GM19043 (cell line): ENCODE results near the gene CCDC8.
"Not testable (repeated sequence)": the region's sequence is repeated elsewhere in the genome, so short reads cannot be mapped to it uniquely, and the experiment has no call there.

ENCODE experiments used
- ATAC-seq: cut with Tn5 transposase; IDR thresholded peaks from one replicate; pipeline ENCODE4 v1.9.1; 2021; ENCODE audit warnings: low read depth; ENCODE audit not compliant: unreplicated experiment

CCDC8 gene

DNA sequence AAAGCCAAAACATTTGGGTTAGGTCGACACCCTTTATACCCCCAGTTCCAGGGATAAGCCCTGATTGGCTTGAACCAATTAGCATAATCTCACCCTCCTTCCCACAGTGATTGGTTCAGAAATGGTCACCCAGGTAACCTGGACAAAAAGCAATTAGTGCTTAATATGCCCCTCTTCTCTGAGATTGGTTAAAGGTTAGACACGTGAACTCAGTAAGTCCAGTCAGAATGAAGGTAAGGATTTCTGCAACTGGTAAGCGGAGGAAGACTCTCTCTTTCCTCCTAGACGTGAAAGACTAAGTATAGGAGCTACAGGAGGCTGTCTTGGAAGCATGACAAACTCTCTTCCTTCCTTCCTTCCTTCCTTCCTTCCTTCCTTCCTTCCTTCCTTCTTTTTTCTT, 16.6 kb upstream of the CCDC8 start:
- ATAC-seq: no peak

DNA sequence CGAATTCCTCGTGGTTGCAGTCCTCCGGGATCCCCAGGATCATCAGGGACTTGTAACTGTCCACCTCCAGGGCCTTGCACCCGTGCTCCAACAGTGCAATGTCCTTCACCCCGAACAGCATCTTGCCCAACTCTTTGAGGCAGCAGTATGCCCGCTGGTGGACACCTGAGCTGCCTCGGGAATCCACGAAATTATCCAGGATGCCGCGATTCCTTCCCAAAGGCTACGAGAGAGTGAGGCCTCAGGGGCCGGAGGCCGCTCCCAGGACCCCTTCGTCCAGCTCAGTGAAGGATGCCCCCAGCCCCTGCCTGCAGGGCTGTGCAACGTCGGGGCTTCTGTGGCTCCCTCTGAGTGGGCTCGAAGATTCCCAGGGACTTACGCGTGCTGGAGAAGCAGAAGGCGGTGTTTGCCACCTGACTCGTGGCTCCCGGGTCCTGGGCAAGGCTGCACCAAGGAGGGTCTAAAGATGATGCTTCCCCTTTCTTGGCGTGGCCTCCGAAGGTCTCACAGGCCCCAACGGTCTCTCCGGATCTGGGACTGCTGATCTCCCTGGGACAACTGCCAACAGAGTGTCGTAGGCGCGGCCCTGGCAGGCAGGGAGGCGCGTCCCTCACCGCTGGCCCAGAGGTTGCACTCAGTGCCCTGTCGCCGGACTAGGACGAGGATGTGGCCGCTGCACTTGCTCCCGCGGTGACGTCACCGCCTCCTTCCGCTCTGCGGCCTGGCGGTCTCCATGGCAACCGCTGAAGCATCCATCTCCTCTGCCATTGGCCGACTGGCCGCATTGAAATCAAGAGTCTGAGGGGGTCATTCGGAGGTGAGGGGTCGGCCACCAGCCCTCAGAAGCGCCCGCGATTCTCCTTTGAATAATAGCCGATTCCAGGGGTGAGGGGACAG, 15.1 kb upstream of the CCDC8 start, which contains the start of gene PNMA8C:
PNMA8C (minus strand) TSS at position 698 of the 897 bp plus-strand sequence; CDS start at position 121, 577 bp downstream.
- no peak for ATAC-seq

DNA sequence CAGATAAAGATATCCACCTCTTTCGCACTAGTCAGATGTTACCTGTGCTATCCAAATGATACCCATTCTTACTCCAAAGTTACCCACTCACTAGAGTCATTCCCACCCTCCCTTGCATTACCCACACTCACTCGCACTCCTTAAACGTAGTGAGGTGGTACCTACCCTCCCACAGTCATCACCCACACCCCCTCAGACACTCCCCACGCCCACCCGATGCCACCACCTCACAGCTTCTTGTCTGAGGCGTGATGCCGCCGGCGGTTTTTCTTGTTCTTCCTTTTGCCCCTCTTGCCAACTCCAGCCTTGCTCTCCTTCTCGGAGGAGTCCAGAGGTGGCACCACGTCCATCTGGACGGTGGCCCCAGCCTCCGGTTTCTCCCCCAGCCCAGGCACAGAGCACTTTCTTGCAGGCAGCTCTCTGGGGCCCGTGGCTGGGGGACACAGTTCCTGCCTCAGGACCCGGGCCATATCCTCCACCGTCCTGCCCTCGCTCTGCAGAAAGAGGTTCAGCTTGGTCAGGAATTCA, 14.2 kb upstream of the CCDC8 start:
- no peak for ATAC-seq

DNA sequence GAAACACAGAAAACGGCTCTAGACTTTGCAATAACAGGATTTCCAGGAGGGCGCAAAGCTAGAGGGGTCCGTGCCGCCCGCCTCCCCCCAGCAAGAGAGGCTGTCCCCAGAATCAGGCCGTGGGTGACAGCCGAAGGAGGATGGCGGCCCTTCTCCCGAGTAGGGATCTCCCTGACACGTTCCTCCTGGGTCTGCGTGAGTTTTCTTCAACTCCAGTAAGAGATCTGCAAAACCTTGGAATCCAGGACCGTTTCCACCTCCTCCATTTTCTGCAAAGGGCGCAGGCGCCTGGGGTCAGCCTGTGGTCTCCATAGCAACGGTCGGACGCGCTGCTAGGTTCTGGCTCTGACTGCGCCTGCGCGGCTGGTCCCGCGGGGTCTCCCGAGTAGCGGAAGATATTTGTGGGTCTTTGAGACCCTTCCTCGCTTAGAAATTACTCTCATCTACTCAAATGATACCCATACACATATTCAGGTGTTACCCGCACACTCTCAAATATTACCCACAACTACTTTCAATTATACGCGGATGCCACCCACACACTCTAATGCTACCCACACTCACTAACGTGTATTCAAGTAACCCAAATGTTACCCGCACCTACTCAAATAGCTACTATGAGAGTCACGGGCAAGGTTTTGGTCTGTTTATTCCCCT, 13.3 kb upstream of the CCDC8 start:
- no peak for ATAC-seq

DNA sequence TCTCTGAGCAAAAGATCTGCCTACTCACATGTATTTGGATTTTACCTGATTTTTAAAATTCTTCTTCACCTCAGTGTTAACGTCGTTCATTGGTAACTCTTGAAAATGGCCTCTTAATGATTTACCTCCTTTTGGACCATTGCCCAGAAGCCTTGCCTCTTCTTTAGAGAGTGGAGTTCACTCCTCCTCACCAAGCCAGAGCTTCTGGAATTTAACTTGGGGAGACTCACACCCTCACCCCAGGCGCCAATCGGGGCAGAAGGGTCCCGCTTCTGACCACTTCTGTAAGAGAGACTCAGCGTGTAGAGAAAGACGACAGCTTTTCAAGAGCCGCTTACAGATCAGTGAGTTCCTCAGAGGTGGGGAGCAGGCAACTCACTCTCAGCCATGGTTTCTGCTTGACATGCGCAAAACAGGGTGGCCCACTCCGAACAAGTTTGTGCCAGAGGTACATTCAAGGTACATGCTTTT, 12.7 kb upstream of the CCDC8 start:
- no peak for ATAC-seq

DNA sequence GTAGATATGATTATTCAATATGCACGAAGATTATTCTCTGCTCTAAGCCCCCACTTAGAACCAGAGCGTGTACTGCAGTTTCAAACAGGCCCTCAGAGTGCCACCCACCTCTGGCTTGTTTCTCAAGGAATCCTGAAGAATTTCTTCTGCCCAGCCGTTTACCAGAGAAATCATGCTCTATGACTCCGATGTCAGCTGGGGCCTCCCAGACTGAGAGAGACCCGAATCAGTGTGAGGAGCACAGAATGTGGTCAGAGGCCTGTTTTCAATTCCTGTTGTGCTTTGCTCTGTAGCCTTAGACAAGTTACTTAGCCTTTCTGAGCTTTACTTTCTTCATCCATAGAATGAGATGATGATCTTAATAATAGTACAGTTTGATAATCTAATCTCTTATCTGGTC, 9.8 kb upstream of the CCDC8 start:
- no peak for ATAC-seq

DNA sequence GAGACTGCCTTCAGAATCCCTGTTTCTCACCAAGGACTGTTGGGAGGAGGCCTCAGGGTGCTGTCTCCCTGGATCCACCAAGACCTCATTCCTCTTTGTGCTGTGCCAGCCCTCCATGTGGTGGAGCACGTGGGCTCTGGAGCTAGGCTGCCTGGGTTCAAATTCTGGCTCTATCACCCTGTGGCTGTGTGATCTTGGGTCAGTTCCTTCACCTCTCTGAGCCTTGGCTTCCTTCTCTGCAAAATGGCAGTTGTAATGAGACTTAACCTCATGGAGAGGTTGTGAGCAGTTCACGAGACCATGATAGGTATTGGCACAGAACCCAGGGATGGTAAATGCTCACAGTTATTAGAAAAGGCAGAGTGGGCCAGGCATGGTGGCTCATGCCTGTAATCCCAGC, 9.0 kb upstream of the CCDC8 start:
- no peak for ATAC-seq

DNA sequence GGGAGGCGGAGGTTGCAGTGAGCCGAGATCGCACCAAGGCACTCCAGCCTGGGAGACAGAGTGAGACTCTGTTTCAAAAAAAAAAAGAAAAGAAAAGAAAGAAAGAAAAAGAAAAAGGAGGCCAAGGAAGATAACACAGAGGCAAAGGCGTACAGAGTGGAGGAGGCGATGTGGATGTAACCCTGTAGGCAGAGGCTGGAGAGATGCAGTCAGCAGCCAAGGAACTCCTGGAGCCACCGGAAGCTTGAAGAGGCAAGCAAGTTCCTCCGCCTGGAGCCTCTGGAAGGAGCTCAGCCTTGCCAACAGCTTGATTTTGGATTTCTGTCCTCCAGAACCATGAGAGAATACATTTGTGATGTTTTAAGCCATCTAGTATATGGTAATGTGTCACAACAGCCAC, 6.7 kb upstream of the CCDC8 start:
- ATAC-seq: no peak

DNA sequence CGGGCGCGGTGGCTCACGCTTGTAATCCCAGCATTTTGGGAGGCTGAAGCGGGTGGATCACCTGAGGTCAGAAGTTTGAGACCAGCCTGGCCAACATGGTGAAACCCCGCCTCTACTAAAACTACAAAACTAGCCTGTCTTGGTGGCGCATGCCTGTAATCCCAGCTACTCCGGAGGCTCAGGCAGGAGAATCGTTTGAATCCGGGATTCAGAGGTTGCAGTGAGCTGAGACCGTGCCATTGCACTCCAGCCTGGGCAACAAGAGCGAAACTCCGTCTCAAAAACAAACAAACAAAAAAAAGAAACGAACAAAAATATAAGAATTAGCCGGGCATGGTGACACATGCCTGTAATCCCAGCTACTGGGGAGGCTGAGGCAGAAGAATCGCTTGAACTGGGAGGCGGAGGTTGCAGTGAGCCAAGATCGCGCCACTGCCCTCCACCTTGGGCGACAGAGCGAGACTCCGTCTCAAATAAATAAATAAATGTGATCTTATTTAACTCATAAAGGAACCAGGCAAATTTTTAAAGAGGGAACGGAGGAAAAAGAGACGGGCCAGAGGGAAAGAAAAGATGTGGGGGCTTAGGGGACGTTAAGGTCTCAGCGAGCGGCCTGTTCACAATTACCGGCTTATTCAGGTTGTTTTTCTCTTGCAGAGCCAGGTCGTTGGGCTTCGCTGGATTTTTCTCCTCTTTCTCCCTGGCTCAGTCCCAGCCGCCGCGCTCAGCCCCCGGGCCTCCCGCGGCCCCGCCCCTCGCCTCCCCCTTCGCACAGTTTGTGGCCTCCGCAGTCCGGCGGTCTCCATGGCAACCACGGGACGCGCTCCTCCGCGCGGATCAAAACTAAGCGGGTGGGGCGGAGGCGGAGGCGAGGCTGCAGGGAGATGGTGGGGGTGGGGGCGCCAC, 2.7 kb upstream of the CCDC8 start:
- ATAC-seq: not testable (repeated sequence)

DNA sequence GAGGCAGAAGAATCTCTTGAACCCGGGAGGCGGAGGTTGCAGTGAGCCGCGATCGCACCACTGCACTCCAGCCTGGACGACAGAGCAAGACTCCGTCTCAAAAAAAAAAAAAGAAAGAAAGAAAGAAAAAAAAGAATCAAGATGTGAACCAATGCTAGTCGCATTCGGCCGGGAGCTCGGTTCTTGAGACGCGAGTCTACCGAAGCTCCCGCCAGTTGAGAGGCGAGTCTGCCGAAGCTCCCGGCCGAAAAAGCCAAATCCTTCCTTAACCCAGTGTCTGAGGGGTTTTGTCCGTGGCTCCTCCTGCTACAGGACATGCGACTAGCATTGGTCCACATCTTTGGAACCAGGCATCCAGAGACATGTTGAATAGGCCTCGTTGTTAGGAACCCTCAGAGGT, 1.5 kb upstream of the CCDC8 start:
- not testable (repeated sequence) for ATAC-seq

DNA sequence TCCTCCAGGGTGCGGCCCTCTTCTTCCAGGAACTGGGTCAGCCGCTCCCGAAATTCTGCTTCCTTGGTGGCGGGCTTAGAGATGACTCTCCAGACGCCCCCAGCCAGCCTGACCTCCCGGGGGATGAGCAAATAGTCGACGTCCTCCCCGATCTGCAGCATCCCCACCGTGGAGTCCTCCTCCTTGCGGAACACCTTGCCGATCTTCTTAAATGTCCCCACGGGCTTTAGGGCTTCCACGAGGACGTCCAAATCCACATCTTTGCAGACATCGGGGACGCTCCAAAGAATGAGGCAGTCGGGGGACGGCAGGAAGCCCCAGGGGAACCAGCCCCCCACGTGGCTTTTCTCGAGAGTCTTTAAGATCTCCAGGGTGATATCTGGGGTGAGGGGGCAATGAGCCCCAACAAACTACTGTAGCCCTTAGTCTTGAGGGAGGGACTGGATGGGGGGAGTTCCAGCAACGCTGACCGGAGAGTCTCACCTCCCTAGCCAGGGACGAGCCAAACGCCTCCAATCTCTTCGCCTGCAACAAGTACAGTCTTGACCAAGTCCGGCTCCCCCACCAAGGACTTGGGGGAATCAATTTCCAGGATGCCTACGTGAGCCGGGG, 608 bp downstream of the CCDC8 start:
- ATAC-seq: no peak

DNA sequence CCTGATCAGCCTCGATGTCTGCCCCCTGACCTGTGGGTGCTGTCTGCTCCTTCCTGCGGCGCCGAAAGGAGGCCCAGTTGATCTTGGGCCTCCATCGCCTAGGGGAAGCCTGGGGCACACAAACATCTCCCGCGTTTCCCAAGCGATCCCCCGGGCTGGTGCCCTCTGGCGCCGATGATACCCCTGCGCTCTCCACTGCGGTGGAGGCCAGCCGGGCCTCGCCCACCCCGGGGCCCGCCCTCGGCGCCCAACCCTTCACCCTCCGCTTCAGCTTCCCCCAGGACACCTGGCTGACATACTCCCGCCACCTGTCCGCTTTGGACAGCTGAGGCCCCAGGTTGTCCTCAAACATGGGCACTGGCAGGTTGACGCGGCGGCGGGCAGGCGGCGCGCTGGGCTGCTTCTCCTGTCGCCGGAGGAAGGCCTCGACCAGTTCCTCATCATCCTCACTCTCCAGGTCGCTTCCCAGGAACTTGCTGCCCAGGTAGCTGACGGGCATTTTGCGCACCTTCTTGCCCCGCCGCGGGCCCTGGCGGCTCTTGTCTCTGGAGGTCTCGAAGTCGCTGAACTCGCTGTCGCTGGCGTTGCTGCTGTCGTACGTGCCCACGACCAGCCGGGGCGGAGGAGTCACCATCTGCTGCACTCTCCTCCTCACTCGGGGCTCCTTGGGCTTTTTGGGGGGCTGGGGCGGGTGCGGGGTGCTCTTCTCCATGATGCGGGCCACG, 1.3 kb downstream of the CCDC8 start:
- ATAC-seq: no peak

DNA sequence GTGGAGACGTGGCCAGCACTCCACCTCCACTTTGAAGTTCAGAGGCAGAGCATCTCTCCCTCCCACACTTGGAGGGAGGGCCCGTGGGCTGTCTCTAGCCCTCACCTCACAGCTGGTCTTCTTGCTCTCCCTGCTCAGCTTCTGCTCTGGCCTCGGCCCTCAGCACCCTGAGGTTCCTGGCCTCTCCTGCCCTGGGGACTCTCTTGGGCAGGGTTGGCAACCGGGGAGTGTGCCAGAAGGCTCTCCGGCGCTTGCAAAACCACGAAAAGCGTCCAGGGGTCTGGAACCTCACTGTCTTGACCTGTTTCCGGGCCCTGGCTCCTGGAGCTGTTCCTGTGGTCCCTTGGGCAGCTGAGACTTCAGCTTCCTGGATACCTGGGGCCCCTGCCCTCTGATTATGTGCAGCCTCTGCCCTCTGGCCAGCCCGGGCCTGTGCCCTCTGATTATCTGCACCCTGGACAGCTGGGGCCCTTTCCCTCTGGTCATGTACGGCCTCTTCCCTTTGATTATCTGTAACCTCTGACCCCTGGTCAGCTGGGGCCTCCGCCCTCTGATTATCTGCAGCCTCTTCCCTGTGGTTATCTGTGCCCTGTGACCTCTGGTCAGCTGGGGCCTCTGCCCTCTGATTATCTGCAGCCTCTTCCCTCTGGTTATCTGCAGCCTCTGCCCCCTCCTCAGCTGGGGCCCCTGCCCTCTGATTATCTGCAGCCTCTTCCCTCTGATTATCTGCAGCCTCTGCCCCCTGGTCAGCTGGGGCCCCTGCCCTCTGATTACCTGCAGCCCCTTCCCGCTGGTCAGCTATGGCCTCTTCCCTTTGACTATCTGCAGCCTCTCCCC, 2.1 kb downstream of the CCDC8 start:
- ATAC-seq: no peak

DNA sequence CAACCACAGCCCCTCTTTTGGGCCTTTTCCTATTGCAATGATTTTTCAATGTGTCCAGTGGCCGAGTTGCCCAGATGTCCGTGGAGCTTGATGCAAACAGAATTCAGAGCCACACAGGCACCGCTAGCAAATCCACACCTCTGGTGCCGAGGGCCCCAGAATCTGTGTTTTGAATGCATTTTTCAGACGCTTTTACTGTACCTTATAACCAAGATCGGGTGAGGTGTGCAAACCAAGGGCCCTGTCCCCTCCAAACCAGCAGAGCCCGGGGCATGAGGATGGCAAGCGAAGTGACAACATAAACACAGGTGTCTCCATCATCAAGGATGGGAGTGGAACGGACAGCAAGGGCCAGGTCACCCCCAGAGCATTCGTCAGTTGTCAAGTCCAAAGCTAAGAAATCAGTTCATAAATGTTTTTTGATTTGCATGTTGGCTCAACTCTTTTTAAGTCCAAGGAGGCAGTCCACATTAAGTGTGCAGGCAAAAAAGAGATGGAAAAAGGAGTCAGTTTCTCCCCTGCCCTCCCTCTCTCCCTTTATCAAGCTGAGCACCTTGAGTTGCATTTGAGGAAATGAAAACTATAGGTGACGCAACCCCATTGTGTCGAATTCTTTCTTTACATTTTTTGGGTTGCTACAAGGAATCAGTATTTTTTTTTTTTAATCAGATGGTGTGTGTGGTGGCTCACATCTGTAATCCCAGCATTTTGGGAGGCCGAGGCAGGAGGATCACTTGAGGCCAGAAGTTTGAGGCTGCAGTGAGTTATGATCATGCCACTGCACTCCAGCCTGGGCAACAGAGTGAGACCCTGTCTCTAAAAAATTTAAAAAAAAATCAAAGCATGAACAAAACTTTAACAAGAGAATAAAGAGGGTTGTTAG, 2.9 kb downstream of the CCDC8 start:
- no peak for ATAC-seq

DNA sequence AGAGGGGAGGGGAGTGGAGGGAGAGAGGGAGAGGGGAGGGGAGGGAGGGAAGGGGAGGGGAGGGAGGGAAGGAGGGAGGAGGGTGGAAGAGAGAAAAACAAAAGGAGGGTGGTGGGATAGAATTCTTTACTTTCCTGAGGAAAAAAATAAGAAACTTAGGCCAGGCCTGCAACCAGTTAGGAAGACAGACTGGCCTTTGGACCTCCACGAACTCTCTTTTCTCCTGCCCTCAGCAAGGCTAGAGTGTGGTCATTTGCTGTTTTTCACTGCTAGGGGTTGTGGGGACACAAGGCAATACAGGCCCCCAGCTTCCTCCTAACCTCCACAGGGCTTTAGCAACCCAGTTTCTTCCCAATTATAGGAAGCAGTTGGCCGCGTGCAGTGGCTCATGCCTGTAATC, 4.2 kb downstream of the CCDC8 start:
- ATAC-seq: no peak

DNA sequence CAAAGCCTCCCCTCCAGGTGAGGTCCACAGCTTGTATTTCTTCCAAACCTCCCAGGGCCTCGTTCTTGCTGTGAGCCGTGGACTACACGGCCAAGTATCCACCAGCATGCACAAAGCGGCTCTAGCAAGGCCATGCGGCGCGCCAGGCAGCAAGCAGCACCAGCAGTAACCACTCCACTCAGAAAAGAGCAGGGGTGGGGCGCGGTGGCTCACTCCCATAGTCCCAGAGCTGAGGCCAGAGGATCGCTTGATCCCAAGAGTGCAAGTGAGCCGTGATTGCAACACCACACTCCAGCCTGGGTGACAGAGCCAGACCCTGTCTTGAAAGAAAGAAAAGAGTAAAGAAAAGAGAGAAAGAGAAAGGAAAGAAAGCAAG, 4.7 kb downstream of the CCDC8 start:
- no peak for ATAC-seq

DNA sequence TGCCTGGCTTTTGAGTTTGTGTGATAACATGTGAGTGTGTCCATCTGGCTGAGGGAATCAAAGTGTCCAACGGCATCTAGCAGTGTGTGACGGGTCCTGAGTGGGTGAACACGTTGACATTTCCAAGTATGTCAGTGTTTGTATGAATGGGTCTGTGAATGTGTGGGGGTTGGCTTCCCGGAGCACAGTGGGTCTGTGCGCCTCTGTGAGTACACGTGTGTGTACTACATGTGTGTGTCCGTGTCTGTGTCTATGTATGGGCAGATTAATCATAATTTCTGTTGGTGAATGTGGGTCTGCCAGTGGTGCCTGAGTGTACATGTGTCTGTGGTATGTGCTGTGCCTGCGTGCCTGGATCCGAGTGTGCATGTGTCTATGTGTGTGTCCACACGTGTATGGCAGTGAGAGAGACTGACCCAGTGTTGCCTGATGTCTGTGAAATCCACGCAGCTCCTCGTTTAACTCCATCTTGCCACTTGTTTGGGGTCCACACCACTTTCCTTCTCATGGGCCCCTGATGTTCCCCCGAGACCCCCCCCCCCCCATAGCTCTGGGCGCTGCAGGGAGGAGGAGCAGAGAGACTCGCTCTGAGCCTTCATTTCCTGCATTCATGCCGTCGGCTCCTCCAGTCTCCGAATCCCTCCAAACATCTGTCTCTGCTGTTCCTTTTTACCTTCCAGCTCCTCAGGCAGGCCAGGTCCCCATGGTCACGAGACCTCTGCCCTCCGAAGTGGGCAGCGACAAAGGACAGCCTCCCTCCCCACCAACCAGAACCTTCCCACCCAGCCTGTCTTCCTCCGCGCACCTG, 5.3 kb downstream of the CCDC8 start:
- ATAC-seq: no peak
